GM19351 (cell line): ENCODE results near the gene ZDHHC20.

Source experiments
- ATAC-seq: cut with Tn5 transposase; IDR thresholded peaks from one replicate; pipeline ENCODE4 v1.9.1; 2021; ENCODE audit warnings: mild to moderate bottlenecking, moderate library complexity; ENCODE audit not compliant: unreplicated experiment

Gene ZDHHC20

GRCh38 chr13:21328836-21329477 lies 130.1 kb downstream of the ZDHHC20 start:
- ATAC-seq: peak; percentile 29

GRCh38 chr13:21328201-21328600 lies 130.9 kb downstream of the ZDHHC20 start:
- no peak for ATAC-seq

- peak; percentile 24 for ATAC-seq
Measured at GRCh38 chr13:21326155-21327031, 132.7 kb downstream of the ZDHHC20 start.

GRCh38 chr13:21324803-21325202 lies 134.3 kb downstream of the ZDHHC20 start:
- no peak for ATAC-seq

GRCh38 chr13:21322988-21323387 lies 136.1 kb downstream of the ZDHHC20 start:
- no peak for ATAC-seq
